ENCODE results near the gene MAPK8IP3. TPM values are rescaled to one million over a fixed set of nuclear protein-coding genes. Genes with fewer than 3 reads are reported as not detected.

The MAPK8IP3 gene
- total RNA-seq, 1 donor from 2014 or later, result 147 TPM

GRCh38 chr16:1809281-1809801, 103.3 kb downstream of the MAPK8IP3 start:
- no peak overlapping the region for H3K27ac Mint-ChIP-seq (ENCODE audit: unreplicated experiment)
- no peaks in the 10 kb centered on the region for H3K9me3 Mint-ChIP-seq (ENCODE audit: unreplicated experiment)
- DNase-seq (ENCODE audit: low spot score), result no peak
- H3K4me1 Mint-ChIP-seq (ENCODE audit: unreplicated experiment), result no peaks in the 10 kb centered on the region
- no peak overlapping the region for H3K4me3 Mint-ChIP-seq (ENCODE audit: unreplicated experiment)
- H3K36me3 Mint-ChIP-seq (ENCODE audit: low read depth, unreplicated experiment), result peaks cover 32% of the 10 kb centered on the region
- no peak for TF ChIP-seq CTCF (IDR thresholded peaks at IDR 0.05; ENCODE audit: unreplicated experiment)
- H3K27me3 Mint-ChIP-seq (ENCODE audit: unreplicated experiment), result peaks cover 3% of the 10 kb centered on the region

GRCh38 chr16:1810106-1810505, 104.1 kb downstream of the MAPK8IP3 start:
- no peak for DNase-seq (ENCODE audit: low spot score)
- Mint-ChIP-seq H3K27me3 (ENCODE audit: unreplicated experiment) (no peaks in the 10 kb centered on the region), H3K4me1 (ENCODE audit: unreplicated experiment) (no peaks in the 10 kb centered on the region), H3K9me3 (ENCODE audit: unreplicated experiment) (no peaks in the 10 kb centered on the region), H3K4me3 (ENCODE audit: unreplicated experiment) (no peak overlapping the region), H3K27ac (ENCODE audit: unreplicated experiment) (no peak overlapping the region), H3K36me3 (ENCODE audit: low read depth, unreplicated experiment) (peaks cover 36% of the 10 kb centered on the region)
- no peak for TF ChIP-seq CTCF (IDR thresholded peaks at IDR 0.05; ENCODE audit: unreplicated experiment)

GRCh38 chr16:1810536-1810935, 104.5 kb downstream of the MAPK8IP3 start:
- no peaks in the 10 kb centered on the region for H3K4me1 Mint-ChIP-seq (ENCODE audit: unreplicated experiment)
- TF ChIP-seq CTCF (IDR thresholded peaks at IDR 0.05; ENCODE audit: unreplicated experiment), result no peak
- H3K27me3 Mint-ChIP-seq (ENCODE audit: unreplicated experiment), result no peaks in the 10 kb centered on the region
- no peak overlapping the region for H3K4me3 Mint-ChIP-seq (ENCODE audit: unreplicated experiment)
- no peak for DNase-seq (ENCODE audit: low spot score)
- no peak overlapping the region for H3K27ac Mint-ChIP-seq (ENCODE audit: unreplicated experiment)
- peaks cover 39% of the 10 kb centered on the region for H3K36me3 Mint-ChIP-seq (ENCODE audit: low read depth, unreplicated experiment)
- no peaks in the 10 kb centered on the region for H3K9me3 Mint-ChIP-seq (ENCODE audit: unreplicated experiment)

GRCh38 chr16:1812732-1813163, 106.8 kb downstream of the MAPK8IP3 start:
- H3K4me3 Mint-ChIP-seq (ENCODE audit: unreplicated experiment), result no peak overlapping the region
- DNase-seq (ENCODE audit: low spot score), result peak; percentile 52
- peaks cover 23% of the 10 kb centered on the region for H3K36me3 Mint-ChIP-seq (ENCODE audit: low read depth, unreplicated experiment)
- no peak overlapping the region for H3K27ac Mint-ChIP-seq (ENCODE audit: unreplicated experiment)
- no peaks in the 10 kb centered on the region for H3K27me3 Mint-ChIP-seq (ENCODE audit: unreplicated experiment)
- no peaks in the 10 kb centered on the region for H3K9me3 Mint-ChIP-seq (ENCODE audit: unreplicated experiment)
- no peaks in the 10 kb centered on the region for H3K4me1 Mint-ChIP-seq (ENCODE audit: unreplicated experiment)
- peak; percentile 35 for TF ChIP-seq CTCF (IDR thresholded peaks at IDR 0.05; ENCODE audit: unreplicated experiment)

GRCh38 chr16:1815461-1815860, 109.5 kb downstream of the MAPK8IP3 start:
- no peak for TF ChIP-seq CTCF (IDR thresholded peaks at IDR 0.05; ENCODE audit: unreplicated experiment)
- Mint-ChIP-seq H3K9me3 (ENCODE audit: unreplicated experiment) (no peaks in the 10 kb centered on the region), H3K4me3 (ENCODE audit: unreplicated experiment) (peak overlapping the region; percentile 56), H3K4me1 (ENCODE audit: unreplicated experiment) (no peaks in the 10 kb centered on the region), H3K27me3 (ENCODE audit: unreplicated experiment) (no peaks in the 10 kb centered on the region), H3K27ac (ENCODE audit: unreplicated experiment) (no peak overlapping the region), H3K36me3 (ENCODE audit: low read depth, unreplicated experiment) (peaks cover 24% of the 10 kb centered on the region)
- DNase-seq (ENCODE audit: low spot score), result no peak

Measured in endothelial cell (in vitro differentiated cells).